Right cardiac atrium (tissue), 5 donors: ENCODE results near the gene ZDHHC4. TPM values are rescaled to one million over a fixed set of nuclear protein-coding genes. Genes with fewer than 3 reads are reported as not detected.

ENCODE experiments used
- ATAC-seq, 2 donors: fragments of 200-7000 bp; cut with Tn5 transposase; one replicate each; pipeline versions ENCODE4 v1.8.0 to v1.9.1; 2020; ENCODE audit warnings: moderate library complexity in 2 of 2, mild to moderate bottlenecking in 1 of 2
- DNase-seq, 3 donors: peaks; one replicate each; pipeline ENCODE4 v3.0.0-alpha.2; 2020
- H3K27ac ChIP-seq: one replicate; pipeline ENCODE4 v1.5.1; 2013; ENCODE audit warnings: mild to moderate bottlenecking, low read length, control low read depth, moderate library complexity
- H3K27me3 ChIP-seq: one replicate; pipeline ENCODE4 v1.6.1; 2013; ENCODE audit not compliant: control insufficient read depth, insufficient read depth
- H3K4me1 ChIP-seq: one replicate; pipeline ENCODE4 v1.6.1; 2013; ENCODE audit warnings: low read length; ENCODE audit not compliant: control insufficient read depth, insufficient read depth
- H3K4me3 ChIP-seq: one replicate; pipeline ENCODE4 v1.5.1; 2013; ENCODE audit warnings: low read length, control low read depth
- H3K9me3 ChIP-seq: one replicate; pipeline ENCODE4 v1.6.1; 2013; ENCODE audit warnings: low read length; ENCODE audit not compliant: control insufficient read depth
- WGBS: extraction: QIAGEN DNeasy Blood & Tissue Kit; methylation state at CpG from one replicate; pipeline ENCODE4 v1.1.7; 2013; 5-methylcytosine and 5-hydroxymethylcytosine counted together
- intact Hi-C, 4 donors: fragments of 100-400 bp; cut with DNase I; formaldehyde crosslinking; loops; one replicate each; pipeline versions ENCODE4 v1.11.0 to v1.14.0; 2022 to 2023
- long read RNA-seq, 4 donors: library from polyadenylated mRNA; unstranded; transcript quantifications; one replicate each; pipeline ENCODE4 v2.0.0, GENCODE V29; 2020 to 2021
- polyA plus RNA-seq: library from polyadenylated mRNA; stranded (reverse); fragments of 200-250 nt; gene quantifications from one replicate; pipeline ENCODE4 v1.2.3, GENCODE V29; 2013
- total RNA-seq, 4 donors: library from RNA; stranded (reverse); fragmentation: NEBNext Ultra II Directional; extraction: Animal tissue kit (Norgen Biotek cat#: 25700); gene quantifications; one replicate each; pipeline ENCODE4 v1.2.1, GENCODE V29; 2021
- donor health status: healthy with polysubstance abuse.
- donor health status: DM: no; HTN: yes; CAD: no.
- donor health status: DM: no; HTN: no; CAD: no.
- donor health status: DM: no; HTN: yes; CAD: no; lungs with severe emphysema.
- donor health status: DM: yes; HTN: yes; CAD: no.

The ZDHHC4 gene
- total RNA-seq = 10 to 100 TPM; 43.0 to 51.7 (median 46.3) TPM
- 37.1 TPM for polyA plus RNA-seq
- long read RNA-seq, donor 1, transcript ZDHHC4-201 (8 exons, 1,259 nt) = major isoform, 32 of 73 reads
- long read RNA-seq, donor 1, transcript ZDHHC4-205 (8 exons, 1,552 nt) = minor isoform, 13 of 73 reads
- long read RNA-seq, donor 1, transcript ZDHHC4-203 (9 exons, 1,461 nt) = minor isoform, 13 of 73 reads
- long read RNA-seq, donor 1, partial matches to known transcripts = 3 of 73 reads
- long read RNA-seq, donor 1, other reads (novel, unspliced or antisense) = 7 of 73 reads
- long read RNA-seq, donor 2, transcript ZDHHC4-203 (9 exons, 1,461 nt) = minor isoform, 5 of 29 reads
- long read RNA-seq, donor 2, transcript ZDHHC4-201 (8 exons, 1,259 nt) = major isoform, 17 of 29 reads
- long read RNA-seq, donor 2, partial matches to known transcripts = 1 of 29 reads
- long read RNA-seq, donor 2, other reads (novel, unspliced or antisense) = 1 of 29 reads
- long read RNA-seq, donor 3, transcript ZDHHC4-203 (9 exons, 1,461 nt) = minor isoform, 6 of 127 reads
- long read RNA-seq, donor 3, transcript ZDHHC4-205 (8 exons, 1,552 nt) = minor isoform, 27 of 127 reads
- long read RNA-seq, donor 3, transcript ZDHHC4-201 (8 exons, 1,259 nt) = major isoform, 54 of 127 reads
- long read RNA-seq, donor 3, transcript ZDHHC4-206 (8 exons, 1,348 nt) = minor isoform, 11 of 127 reads
- long read RNA-seq, donor 3, partial matches to known transcripts = 10 of 127 reads
- long read RNA-seq, donor 3, other reads (novel, unspliced or antisense) = 12 of 127 reads
- long read RNA-seq, donor 4, transcript ZDHHC4-201 (8 exons, 1,259 nt) = major isoform, 14 of 36 reads
- long read RNA-seq, donor 4, transcript ZDHHC4-203 (9 exons, 1,461 nt) = minor isoform, 7 of 36 reads
- long read RNA-seq, donor 4, transcript ZDHHC4-205 (8 exons, 1,552 nt) = minor isoform, 7 of 36 reads
- long read RNA-seq, donor 4, partial matches to known transcripts = 2 of 36 reads
- long read RNA-seq, donor 4, other reads (novel, unspliced or antisense) = 2 of 36 reads

GRCh38 chr7:6577369-6578113 is at the start of gene ZDHHC4:
Gene ZDHHC4 (plus strand): TSS chr7:6577454. CDS start chr7:6580562, 3,108 bp downstream.
- H3K4me3 ChIP-seq = peak within 1 kb of the TSS; percentile 92
- intact Hi-C loops = no loop called here
- peak; percentile 96 to 97 (median 96) for DNase-seq
- H3K27ac ChIP-seq = peak within 1 kb of the TSS; percentile 86
- ATAC-seq = peak; percentile 99
- H3K9me3 ChIP-seq = no peaks in the 10 kb centered on the region
- 16% methylated on average over 51 of the region's 51 CpGs for WGBS
- H3K27me3 ChIP-seq = no peaks in the 10 kb centered on the region
- H3K4me1 ChIP-seq = no peaks in the 10 kb centered on the region

- Histone ChIP-seq H3K27me3 (no peaks in the 10 kb centered on the region), H3K4me1 (no peaks in the 10 kb centered on the region), H3K4me3 (no peak overlapping the region), H3K27ac (no peak overlapping the region), H3K9me3 (no peaks in the 10 kb centered on the region)
- intact Hi-C loops = no loop called here
- WGBS = 75% methylated on average over 13 of the region's 13 CpGs
- peak in 1 of 3 donors; percentile 8 for DNase-seq
- no peak for ATAC-seq
Measured at GRCh38 chr7:6528401-6529130, 48.7 kb upstream of the ZDHHC4 start.

GRCh38 chr7:6529643-6530042 is 47.6 kb upstream of the ZDHHC4 start:
- no peak overlapping the region for H3K4me3 ChIP-seq
- no peaks in the 10 kb centered on the region for H3K27me3 ChIP-seq
- WGBS = 60% methylated on average over 6 of the region's 6 CpGs
- H3K27ac ChIP-seq = no peak overlapping the region
- H3K9me3 ChIP-seq = no peaks in the 10 kb centered on the region
- intact Hi-C loops = no loop called here
- no peaks in the 10 kb centered on the region for H3K4me1 ChIP-seq
- DNase-seq (no peak), ATAC-seq (no peak)

GRCh38 chr7:6530626-6531491 is 46.4 kb upstream of the ZDHHC4 start:
- Histone ChIP-seq H3K9me3 (no peaks in the 10 kb centered on the region), H3K27ac (no peak overlapping the region), H3K27me3 (no peaks in the 10 kb centered on the region), H3K4me1 (no peaks in the 10 kb centered on the region), H3K4me3 (peak overlapping the region; percentile 32)
- ATAC-seq = no peak
- intact Hi-C loops = no loop called here
- 1% methylated on average over 74 of the region's 74 CpGs for WGBS
- DNase-seq = no peak

GRCh38 chr7:6531492-6532279 is 45.6 kb upstream of the ZDHHC4 start:
- intact Hi-C loops = no loop called here

GRCh38 chr7:6532516-6532915 is 44.7 kb upstream of the ZDHHC4 start:
- DNase-seq (no peak), ATAC-seq (no peak)
- H3K27me3 ChIP-seq = no peaks in the 10 kb centered on the region
- no peak overlapping the region for H3K4me3 ChIP-seq
- intact Hi-C loops = no loop called here
- no peaks in the 10 kb centered on the region for H3K9me3 ChIP-seq
- 55% methylated on average over 7 of the region's 7 CpGs for WGBS
- no peaks in the 10 kb centered on the region for H3K4me1 ChIP-seq
- H3K27ac ChIP-seq = no peak overlapping the region

More at GRCh38 chr7:6531492-6532279, 45.6 kb upstream of the ZDHHC4 start:
- H3K4me3 ChIP-seq = no peak overlapping the region
- no peak overlapping the region for H3K27ac ChIP-seq
- ATAC-seq = no peak
- H3K27me3 ChIP-seq = no peaks in the 10 kb centered on the region
- H3K9me3 ChIP-seq = no peaks in the 10 kb centered on the region
- DNase-seq = no peak
- 32% methylated on average over 19 of the region's 19 CpGs for WGBS
- H3K4me1 ChIP-seq = no peaks in the 10 kb centered on the region

GRCh38 chr7:6533893-6534495 is 43.3 kb upstream of the ZDHHC4 start:
- H3K4me1 ChIP-seq = no peaks in the 10 kb centered on the region
- ATAC-seq (no peak), DNase-seq (no peak)
- no peak overlapping the region for H3K27ac ChIP-seq
- no peaks in the 10 kb centered on the region for H3K27me3 ChIP-seq
- no peak overlapping the region for H3K4me3 ChIP-seq
- no peaks in the 10 kb centered on the region for H3K9me3 ChIP-seq
- intact Hi-C loops = no loop called here
- 39% methylated on average over 12 of the region's 12 CpGs for WGBS

- H3K27me3 ChIP-seq = no peaks in the 10 kb centered on the region
- no peak for DNase-seq
Measured at GRCh38 chr7:6536262-6537260, 40.7 kb upstream of the ZDHHC4 start.

More at GRCh38 chr7:6536262-6537260, 40.7 kb upstream of the ZDHHC4 start:
- H3K4me3 ChIP-seq = peak overlapping the region; percentile 39
- intact Hi-C loops = no loop called here
- H3K9me3 ChIP-seq = no peaks in the 10 kb centered on the region
- WGBS = 1% methylated on average over 56 of the region's 56 CpGs
- ATAC-seq = peak in 1 of 2 donors; percentile 40
- H3K27ac ChIP-seq = no peak overlapping the region
- no peaks in the 10 kb centered on the region for H3K4me1 ChIP-seq
